GM18502 (cell line): Measurements from ENCODE around the gene PSG1.
"Not testable (repeated sequence)": the region's sequence is repeated elsewhere in the genome, so short reads cannot be mapped to it uniquely, and the experiment has no call there.

Source experiments
- ATAC-seq: cut with Tn5 transposase; IDR thresholded peaks from one replicate; pipeline ENCODE4 v1.9.1; 2021; ENCODE audit warnings: mild to moderate bottlenecking; ENCODE audit not compliant: unreplicated experiment, poor library complexity

PSG1 gene

DNA sequence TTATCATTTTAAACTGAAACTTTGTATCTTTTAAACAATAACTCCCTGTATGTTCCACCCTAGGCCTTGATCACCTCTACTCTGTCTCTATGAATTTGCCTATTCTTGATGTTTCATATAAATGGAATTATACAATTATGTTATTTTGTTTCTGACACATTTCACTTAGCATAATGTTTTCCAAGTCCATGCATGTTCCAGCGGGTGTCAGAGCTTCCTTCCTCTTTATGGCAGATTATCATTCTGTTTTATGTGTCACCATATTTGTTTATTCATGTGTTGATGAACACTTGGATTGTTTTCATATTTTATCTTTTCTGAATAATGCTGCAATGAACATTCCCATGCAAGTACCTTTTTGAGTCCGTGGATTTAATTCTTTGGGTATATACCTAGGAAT lies 3.2 kb upstream of the PSG1 start:
- not testable (repeated sequence) for ATAC-seq

DNA sequence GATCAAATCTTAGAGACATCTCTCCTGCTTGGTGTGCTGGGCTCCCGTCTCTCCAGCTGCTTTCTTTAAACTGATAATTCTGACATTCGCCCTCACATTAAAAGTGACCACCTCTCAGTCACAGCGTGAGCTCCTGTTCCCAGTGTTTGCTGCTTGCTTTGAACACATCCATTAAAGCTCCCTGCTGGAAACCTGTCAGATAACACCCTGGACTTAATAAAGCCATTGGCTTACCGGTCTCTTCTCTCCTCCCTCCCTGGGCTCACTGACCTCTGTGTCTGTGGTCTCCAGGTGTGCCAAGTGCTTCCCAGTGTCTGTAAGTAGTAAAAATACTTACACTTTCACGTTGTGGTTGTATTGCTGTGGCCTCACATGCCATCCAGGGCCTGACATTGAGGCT lies 2.5 kb upstream of the PSG1 start:
- ATAC-seq, result not testable (repeated sequence)

DNA sequence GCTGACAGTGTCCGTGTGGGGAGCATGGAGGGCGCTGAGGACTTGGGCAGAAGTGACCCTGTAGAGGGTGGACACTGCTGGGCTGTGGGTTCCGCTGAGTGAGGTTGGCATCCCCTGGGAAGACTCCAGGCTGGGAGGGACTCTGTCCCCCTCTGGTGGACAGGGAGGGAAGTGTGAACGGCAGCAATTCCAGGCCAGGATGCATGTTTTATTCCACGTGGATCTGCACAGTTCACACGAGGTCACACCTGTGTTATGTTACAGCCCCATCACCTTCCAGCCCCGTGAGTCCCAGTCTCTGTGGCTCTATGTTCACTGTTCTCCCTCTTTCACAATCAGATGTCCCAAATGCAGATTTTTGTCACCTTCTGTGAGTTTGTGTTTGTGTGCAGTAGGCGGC lies 1.8 kb upstream of the PSG1 start:
- not testable (repeated sequence) for ATAC-seq

DNA sequence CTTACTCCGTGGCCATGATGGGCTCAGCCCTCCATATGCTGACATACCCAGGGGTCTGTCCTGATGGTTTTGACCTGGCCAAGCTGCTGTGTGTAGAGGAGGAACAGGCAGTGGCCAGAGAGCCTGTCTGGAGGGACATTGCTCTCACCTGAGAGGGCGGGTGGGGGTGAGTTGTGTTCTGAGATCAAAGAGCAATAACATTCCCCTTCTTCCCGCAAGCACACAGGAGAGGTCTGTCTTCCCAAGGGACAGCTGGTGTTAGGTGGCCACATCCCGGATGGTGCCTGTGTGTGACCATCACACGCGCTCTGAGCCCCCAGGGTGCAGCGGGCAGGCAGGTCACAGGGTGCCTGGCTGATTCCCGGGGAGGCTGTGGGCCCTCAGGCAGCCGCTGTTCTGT lies 1.1 kb upstream of the PSG1 start:
- ATAC-seq, result not testable (repeated sequence)

DNA sequence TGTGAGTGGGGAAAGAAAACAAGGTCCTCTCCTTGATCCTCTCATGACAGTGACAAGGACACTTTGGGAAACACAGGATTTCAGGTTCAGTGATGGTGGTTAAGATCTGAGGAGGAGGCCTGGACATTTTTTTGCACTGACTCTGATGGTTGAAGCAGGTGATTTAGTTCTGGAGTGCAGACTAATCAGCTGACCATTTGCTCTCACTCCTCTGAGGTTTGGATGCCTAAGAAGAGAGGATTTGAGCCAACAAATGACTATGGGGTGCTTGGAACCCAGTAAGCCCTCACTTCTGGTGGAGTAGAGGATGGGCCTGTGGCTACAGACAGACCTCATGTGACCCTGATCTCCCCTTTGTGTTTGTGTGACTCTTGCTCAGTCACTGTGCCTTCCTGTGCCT lies 2.9 kb downstream of the PSG1 start:
- ATAC-seq, result not testable (repeated sequence)

DNA sequence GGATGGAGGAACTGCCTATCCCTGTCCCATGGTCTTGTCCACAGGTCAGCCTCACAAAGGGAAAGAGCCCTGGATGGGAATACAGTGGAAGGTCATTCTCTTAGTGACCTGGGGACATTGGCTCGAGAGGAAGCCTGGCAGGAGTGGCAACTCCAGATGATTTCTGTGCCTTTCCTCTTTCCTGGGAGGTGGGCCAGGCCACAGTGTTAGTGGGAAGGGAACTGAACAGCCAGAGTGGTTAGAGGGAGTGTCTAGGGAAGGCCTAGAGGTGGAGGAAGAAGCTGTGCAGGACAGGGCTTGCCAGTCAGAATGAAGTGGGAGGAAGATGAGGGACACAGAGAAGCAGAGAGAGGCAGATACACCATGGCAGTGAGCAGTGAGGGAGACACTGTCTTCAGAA lies 3.6 kb downstream of the PSG1 start:
- ATAC-seq, result not testable (repeated sequence)

DNA sequence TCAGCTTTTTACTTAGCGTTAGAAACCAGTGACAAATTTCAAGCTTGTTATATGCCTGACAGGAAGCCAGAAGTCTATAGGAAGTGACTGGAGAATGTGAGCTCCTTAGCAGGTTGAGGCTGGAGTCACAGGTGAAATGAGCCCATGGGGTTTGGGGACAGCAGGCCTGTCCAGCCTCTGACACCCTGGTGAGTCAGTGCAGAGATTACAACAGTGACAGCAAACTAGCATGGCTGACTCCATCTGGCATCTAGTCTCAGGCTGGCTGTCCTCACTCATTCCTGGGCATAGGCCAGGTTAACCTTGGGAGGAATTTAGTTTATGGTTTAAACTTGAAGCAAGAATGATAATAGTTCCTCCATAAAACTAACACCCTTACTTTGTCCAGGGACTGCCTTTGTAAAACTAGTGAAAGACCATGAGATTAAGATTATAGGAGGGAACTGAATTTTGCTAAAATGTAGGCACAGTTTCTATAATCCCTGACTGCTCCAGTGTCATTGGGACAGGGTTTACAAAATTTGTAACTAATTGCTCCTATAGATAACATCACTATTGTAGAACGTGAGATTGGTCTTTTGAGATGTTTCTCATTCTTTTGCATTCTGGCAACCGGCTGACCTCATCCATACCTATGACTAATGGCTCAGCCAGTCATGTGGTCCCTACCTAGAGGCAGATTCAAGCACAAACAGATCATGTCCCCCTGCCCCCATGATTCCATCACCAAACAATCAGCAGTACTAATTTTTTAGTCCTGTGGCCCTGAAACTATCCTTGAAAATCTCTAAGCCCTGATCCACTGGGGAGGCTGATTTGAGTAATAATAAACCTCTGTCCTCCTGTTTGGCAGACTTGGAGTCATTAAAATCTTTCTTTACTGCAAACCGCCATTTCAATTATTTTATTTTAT lies 4.4 kb downstream of the PSG1 start:
- not testable (repeated sequence) for ATAC-seq

DNA sequence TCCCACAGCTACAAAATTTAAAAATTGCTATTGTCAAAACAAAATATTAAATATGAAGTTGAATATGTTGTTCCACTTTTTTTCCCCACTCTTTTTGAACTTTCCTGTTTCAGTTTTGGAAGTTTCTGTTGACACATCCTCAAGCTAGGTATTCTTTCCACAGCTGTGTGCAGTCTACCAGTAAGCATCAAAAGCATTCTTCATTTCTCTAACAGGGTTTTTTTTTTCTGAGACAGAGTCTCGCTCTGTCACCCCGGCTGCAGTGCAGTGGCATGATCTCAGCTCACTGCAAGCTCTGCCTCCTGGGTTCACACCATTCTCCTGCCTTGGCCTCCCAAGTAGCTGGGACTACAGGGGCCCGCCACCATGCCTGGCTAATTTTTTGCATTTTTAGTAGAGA lies 5.4 kb downstream of the PSG1 start:
- ATAC-seq, result not testable (repeated sequence)

DNA sequence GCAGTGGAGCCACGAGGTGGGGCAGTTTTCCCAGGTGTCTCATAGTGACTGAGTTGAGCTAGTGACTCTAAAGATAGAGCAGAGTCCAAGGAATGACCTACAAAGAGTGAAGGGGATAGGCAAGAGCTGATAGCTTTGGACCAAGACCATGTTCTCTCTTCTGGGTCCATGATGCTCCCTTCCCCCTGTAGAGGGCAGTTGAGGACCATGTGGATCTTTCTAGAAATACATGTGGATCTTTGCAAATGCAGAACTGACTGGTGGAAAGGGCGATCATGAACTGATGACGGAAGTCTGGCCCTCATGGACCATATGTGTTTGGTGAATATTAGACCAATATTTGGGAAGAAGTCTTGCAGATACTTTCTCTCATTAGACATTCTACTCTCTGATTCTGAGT lies 6.9 kb downstream of the PSG1 start:
- ATAC-seq, result no peak

DNA sequence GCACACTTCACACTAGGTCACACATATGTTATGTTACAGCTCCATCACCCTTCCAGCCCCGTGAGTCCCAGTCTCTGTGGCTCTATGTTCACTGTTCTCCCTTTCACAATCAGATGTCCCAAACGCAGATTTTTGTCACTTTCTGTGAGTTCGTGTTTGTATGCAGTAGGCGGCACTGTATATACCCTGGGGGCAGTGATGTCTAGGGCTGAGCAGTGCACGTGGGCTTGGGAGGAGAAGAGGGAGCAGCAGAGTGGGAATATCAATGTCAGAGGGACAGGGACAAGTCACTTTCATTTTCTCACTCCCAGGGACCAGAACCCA lies 22.0 kb downstream of the PSG1 start:
- no peak for ATAC-seq

DNA sequence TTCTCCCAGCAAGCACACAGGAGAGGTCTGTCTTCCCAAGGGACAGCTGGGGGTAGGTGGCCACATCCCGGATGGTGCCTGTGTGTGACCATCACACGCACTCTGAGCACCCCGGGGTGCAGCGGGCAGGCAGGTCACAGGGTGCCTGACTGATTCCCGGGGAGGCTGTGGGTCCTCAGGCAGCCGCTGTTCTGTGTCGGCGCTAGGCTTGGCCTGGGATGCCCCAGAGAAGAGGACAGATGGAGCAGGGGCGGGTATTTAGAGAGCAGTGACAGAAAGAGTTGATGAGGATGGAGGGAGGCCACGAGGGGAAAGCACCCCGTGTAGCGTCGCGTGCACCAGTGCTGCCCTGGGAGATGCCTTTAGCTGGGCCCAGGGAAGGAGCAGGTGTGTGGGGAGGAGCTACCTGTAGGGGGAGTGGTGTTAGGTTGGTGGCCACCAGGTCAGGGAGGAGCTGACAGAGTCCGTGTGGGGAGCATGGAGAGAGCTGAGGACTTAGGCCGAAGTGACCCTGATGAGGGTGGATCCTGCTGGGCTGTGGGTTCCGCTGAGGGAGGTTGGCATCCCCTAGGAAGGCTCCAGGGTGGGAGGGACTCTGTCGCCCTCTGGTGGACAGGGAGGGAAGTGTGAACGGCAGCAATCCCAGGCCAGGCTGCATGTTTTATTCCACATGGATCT lies 22.5 kb downstream of the PSG1 start:
- not testable (repeated sequence) for ATAC-seq

DNA sequence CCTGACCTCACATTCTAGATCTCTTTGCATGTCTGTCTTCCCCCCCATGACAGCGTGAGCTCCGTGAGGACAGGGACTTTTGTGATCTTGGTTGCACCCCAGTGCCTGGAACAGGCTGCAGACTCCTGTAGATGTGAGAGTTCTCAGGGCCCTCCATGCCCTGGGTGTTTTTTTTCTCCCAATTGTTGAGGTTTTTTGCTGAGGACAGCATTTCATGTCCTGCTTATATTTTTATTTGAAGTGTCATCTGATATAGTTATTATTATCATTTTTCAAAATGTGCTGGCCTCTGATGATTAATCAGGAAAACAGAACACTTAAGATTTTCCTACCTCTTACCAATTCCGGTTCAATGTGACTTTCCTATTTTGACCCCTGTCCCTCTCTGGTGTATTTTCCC lies 24.8 kb downstream of the PSG1 start:
- ATAC-seq, result not testable (repeated sequence)

DNA sequence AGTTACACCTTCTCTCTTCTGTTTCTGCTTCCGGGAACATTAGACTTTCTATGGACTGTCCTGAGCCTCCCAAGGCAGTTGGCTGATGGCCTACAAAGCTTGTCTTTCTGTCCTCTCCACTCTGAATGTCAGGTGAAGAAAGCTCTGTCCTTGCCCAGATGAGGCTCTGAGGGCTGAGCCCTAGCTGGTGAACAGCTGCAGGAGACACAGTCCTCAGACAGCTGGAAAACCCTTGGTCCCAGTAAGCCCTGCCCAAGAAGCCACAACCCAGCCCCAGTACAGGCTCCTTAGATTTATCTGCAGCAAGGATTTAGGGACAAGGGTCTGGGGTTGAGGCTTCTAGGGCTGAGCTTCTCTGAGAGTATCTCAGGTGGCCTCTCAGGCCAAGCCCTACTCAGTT lies 26.3 kb downstream of the PSG1 start:
- not testable (repeated sequence) for ATAC-seq

DNA sequence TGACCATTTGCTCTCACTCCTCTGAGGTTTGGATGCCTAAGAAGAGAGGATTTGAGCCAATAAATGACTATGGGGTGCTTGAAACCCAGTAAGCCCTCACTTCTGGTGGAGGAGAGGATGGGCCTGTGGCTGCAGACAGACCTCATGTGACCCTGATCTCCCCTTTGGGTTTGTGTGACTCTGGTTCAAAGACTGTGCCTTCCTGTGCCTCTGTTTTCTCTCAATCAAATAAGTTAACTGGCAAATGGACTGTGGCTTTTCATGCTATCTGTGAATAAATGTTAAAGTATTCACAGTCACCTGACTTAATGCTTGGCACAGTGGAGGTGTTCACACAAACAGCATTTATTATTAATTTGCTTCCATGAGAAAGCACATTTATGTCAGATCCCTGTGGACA lies 26.7 kb downstream of the PSG1 start:
- not testable (repeated sequence) for ATAC-seq

DNA sequence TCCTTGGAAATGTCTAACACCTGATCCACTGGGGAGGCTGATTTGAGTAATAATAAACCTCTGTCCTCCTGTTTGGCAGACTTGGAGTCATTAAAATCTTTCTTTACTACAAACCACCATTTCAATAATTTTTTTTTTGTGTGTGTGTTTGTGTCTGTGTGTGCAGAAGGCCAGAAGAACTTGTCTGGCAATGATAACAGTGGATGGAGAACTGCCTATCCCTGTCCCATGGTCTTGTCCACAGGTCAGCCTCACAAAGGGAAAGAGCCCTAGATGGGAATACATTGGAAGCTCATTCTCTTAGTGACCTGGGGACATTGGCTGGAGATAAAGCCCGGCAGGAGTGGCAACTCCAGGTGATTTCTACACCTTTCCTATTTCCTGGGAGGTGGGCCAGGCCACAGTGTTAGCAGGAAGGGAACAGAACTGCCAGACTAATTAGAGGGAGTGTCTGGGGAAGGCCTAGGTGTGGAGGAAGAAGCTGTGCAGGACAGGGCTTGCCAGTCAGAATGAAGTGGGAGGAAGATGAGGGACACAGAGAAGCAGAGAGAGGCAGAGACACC lies 27.7 kb downstream of the PSG1 start:
- not testable (repeated sequence) for ATAC-seq

DNA sequence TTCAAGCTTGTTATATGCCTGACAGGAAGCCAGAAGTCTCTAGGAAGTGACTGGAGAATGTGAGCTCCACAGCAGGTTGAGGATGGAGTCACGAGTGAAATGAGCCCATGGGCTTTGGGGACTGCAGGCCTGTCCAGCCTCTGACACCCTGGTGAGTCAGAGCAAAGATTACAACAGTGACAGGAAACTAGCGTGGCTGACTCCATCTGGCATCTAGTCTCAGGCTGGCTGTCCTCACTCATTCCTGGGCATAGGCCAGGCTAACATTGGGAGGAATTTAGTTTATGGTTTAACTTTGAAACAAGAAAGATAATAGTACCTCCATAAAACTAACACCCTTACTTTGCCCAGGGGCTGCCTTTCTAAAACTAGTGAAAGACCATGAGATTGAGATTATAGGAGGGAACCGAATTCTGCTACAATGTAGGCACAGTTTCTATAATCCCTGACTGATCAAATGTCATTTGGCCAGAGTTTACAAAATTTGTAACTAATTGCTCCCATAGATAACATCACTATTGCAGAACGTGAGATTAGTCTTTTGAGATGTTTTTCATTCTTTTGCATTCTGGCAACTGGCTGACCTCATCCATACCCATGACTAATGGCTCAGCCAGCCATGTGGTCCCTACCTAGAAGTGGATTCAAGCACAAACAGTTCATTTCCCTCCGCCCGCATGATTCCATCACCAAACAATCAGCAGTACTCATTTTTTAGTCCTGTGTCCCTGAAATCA lies 28.4 kb downstream of the PSG1 start:
- no peak for ATAC-seq

DNA sequence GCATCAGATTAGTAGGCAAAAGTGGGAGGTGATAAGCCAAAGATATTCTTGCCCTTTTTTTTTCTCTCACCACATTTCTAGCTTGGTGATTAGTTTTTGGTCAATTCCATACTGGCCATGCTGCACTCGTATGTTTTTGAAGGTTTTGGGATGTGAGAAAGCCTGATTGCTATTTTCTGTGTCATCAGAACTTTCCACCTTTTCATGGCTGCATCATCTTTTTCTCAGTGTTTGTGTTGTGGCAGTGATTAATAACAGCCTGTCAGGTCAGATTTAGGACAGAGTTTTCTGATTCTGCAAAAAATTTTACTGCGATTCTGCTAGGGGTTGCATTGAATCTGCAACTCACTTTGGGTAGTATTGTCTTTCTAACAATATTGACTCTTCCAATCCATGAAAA lies 32.9 kb downstream of the PSG1 start:
- ATAC-seq, result no peak

DNA sequence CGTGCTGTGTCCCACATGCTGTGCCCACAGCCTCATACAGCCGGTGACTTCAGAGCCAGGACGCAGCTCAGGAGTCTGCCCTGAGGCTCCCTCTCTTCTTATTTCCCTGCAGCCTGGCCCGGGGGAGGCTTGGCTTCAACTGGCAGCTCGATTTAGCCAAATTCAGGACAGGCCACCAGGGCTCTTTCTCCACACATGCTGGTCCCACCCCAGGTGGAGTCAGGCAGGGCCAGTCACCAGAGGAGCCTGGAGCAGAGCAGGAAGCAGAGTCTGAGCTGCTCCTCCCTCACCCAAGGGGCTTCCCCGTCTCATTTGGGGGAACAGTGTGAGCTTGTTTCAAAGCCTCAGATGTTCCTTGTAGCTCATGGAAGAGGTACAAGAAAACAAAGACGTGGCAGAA lies 35.9 kb downstream of the PSG1 start:
- ATAC-seq, result not testable (repeated sequence)

DNA sequence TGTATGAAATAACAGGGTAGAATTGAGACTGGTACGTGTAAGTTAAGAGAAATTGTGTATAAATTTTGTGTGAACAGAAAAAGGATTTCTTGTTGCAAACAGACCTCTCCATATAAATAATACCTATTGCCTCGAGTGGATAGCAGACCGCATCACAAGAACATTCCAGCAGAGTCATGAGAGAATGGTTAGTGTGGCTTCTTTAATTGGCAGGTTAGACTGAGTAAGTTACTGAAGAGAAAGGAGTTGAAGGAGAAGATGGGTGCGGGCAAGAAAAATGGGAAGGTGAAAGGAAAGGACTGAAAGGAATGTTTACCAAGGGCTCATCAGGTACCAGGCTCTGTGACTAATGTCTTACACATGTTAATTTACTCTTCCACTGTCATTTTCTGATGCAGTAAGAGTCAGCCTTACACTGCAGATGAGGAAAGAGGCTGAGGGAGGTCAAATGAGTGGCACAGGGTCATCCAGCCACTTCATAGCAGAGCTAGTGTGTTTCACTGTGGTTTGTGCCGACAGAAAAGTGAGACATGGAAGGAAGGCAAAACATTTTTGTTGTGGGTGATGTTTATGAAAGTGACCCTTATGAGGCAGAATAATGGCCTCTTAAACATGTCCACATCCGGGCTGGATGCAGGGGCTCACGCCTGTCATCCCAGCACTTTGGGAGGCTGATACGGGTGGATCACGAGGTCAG lies 46.6 kb downstream of the PSG1 start:
- not testable (repeated sequence) for ATAC-seq

DNA sequence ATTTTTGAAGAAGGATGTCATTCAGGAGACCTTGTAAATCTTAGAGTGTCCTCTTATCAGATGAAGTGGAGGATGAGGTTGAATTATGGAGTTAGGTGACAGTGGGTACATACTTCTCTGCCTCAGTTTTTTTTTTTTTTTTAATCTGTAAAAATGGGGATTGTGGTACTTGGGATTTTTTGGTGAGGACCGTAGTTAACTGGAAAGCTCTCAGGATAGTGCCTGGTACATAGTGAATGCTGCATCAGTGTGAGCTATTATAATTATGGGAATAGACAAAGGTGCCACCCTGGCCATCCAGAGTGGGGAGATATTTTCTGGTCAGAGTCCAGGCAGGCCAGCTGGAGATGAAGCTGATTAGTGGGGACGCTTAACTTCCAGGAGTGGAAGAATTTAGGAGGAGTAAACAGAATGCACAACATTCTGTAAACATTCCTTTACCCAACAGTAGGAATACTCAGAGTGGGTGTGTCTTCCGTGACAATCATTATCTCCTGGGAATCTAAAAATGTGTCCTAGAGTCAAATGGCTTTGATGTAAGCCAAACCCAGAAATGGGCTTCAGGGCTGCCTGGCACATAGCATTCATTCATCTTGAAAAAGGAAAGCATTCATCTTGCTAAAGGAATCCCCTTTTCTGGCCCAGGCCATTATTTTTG lies 47.4 kb downstream of the PSG1 start:
- ATAC-seq, result not testable (repeated sequence)
